ENCODE data around the gene OVCA2. TPM values are rescaled to one million over a fixed set of nuclear protein-coding genes. Genes with fewer than 3 reads are reported as not detected.

Gene OVCA2
- total RNA-seq, 2 donors from 2014 or later = 17.1 to 36.3 TPM

- no peaks in the 10 kb centered on the region for H3K9me3 ChIP-seq
- DNase-seq = no peak
- TF ChIP-seq CTCF (IDR thresholded peaks at IDR 0.05) = no peak
- no peak for TF ChIP-seq POLR2A (IDR thresholded peaks at IDR 0.05)
- intact Hi-C loops (cut with DNase I) = no loop called here
- no peaks in the 10 kb centered on the region for H3K27me3 ChIP-seq
- no peak overlapping the region for H3K4me3 ChIP-seq
- WGBS, 2 donors = 52 to 93% methylated on average over 2 to 8 of the region's 9 CpGs
- ATAC-seq = no peak
- H3K36me3 ChIP-seq (replicated peaks in 1 of 2; ENCODE audit: insufficient read depth in 1 of 2, low read depth in 2 of 2) = peaks cover 0 to 13% of the 10 kb centered on the region in 2 donors
- H3K27ac ChIP-seq = no peak overlapping the region
- H3K4me1 ChIP-seq = peaks cover 20% of the 10 kb centered on the region
Measured at GRCh38 chr17:2034806-2035540, 6.8 kb upstream of the OVCA2 start.

GRCh38 chr17:2035541-2036488 lies 6.0 kb upstream of the OVCA2 start:
- Histone ChIP-seq H3K4me3 (no peak overlapping the region), H3K4me1 (peaks cover 20% of the 10 kb centered on the region), H3K27me3 (no peaks in the 10 kb centered on the region), H3K27ac (no peak overlapping the region), H3K9me3 (no peaks in the 10 kb centered on the region), H3K36me3 (replicated peaks in 1 of 2; ENCODE audit: insufficient read depth in 1 of 2, low read depth in 2 of 2) (peaks cover 0 to 13% of the 10 kb centered on the region in 2 donors)
- intact Hi-C loops (cut with DNase I) = no loop called here
- 85 to 86% methylated on average over 19 to 24 of the region's 29 CpGs for WGBS, 2 donors
- ATAC-seq (no peak), DNase-seq (no peak)
- no peak for TF ChIP-seq CTCF (IDR thresholded peaks at IDR 0.05)
- TF ChIP-seq POLR2A (IDR thresholded peaks at IDR 0.05) = no peak

- Histone ChIP-seq H3K27me3 (no peaks in the 10 kb centered on the region), H3K27ac (no peak overlapping the region), H3K36me3 (replicated peaks in 1 of 2; ENCODE audit: insufficient read depth in 1 of 2, low read depth in 2 of 2) (peaks cover 0 to 13% of the 10 kb centered on the region in 2 donors), H3K4me3 (no peak overlapping the region), H3K4me1 (peaks cover 14% of the 10 kb centered on the region), H3K9me3 (no peaks in the 10 kb centered on the region)
- no peak for DNase-seq
- WGBS, 2 donors = 88 to 94% methylated on average over 8 to 10 of the region's 10 CpGs
- intact Hi-C loops (cut with DNase I) = no loop called here
- no peak for ATAC-seq
- no peak for TF ChIP-seq CTCF (IDR thresholded peaks at IDR 0.05)
- no peak for TF ChIP-seq POLR2A (IDR thresholded peaks at IDR 0.05)
Measured at GRCh38 chr17:2037155-2037554, 4.7 kb upstream of the OVCA2 start.

GRCh38 chr17:2040219-2040827 lies 1.5 kb upstream of the OVCA2 start:
- Histone ChIP-seq H3K9me3 (no peaks in the 10 kb centered on the region), H3K4me1 (peaks cover 26% of the 10 kb centered on the region), H3K27ac (peak overlapping the region in 3 of 4 donors; percentile 66 to 90 (median 87)), H3K27me3 (no peaks in the 10 kb centered on the region), H3K4me3 (no peak overlapping the region), H3K36me3 (replicated peaks in 1 of 2; ENCODE audit: insufficient read depth in 1 of 2, low read depth in 2 of 2) (peaks cover 0 to 18% of the 10 kb centered on the region in 2 donors)
- intact Hi-C loops (cut with DNase I) = no loop called here
- no peak for TF ChIP-seq CTCF (IDR thresholded peaks at IDR 0.05)
- no peak for TF ChIP-seq POLR2A (IDR thresholded peaks at IDR 0.05)
- ATAC-seq (no peak), DNase-seq (no peak)
- WGBS, 2 donors = 76 to 84% methylated on average over 3 to 7 of the region's 7 CpGs

Data from body of pancreas (tissue), 4 donors.